HCT116 (cell line): ENCODE data around the gene COX4I2. TPM values are rescaled to one million over a fixed set of nuclear protein-coding genes. Genes with fewer than 3 reads are reported as not detected.

ENCODE experiments used
- ATAC-seq: fragments of 200-7000 bp; cut with Tn5 transposase; 2 replicates; pipeline ENCODE4 v1.9.1; 2020; ENCODE audit warnings: mild to moderate bottlenecking, moderate library complexity
- BruUV-seq: library from RNA; stranded (reverse); fragments of 400-500 nt; replicated peaks from 2 replicates; lab custom pipeline; 2021; lab: Mats Ljungman, UMichigan
- CTCF ChIA-PET: fragments of 300-600 bp; sonication (Branson Sonifier 250); formaldehyde crosslinking; loops from one replicate; lab custom pipeline; 2021; ENCODE audit warnings: antibody characterized with exemption; lab: Charles Lee
- POLR2A ChIA-PET: fragments of 300-600, 350-600 bp; sonication (Branson Sonifier 250); formaldehyde crosslinking; loops from one replicate; lab custom pipeline; 2021; ENCODE audit warnings: antibody characterized with exemption; lab: Charles Lee
- RAD21 ChIA-PET, 2 experiments: fragments of 300-600 bp; sonication (Branson Sonifier 250); formaldehyde crosslinking; loops; one replicate each; lab custom pipeline; 2023; ENCODE audit warnings: low total read pairs in 2 of 2; ENCODE audit not compliant: uncharacterized antibody in 2 of 2, unreplicated experiment in 2 of 2, low non-redundant PET in 1 of 2; lab: Charles Lee
- DNase-seq: peaks from one replicate; pipeline ENCODE4 v3.0.0-alpha.2; 2010; ENCODE audit warnings: low read depth, low spot score
- H2AFZ ChIP-seq: fragments of 200-600 bp; shearing (Covaris generic), sonication (generic); 2 replicates; pipeline ENCODE4 v1.6.1; 2017; ENCODE audit warnings: low read depth, mixed run types, mixed read lengths, antibody characterized with exemption, low read length; ENCODE audit not compliant: poor library complexity, severe bottlenecking
- H3K27ac ChIP-seq: 2 replicates; pipeline ENCODE4 v1.5.1; 2012; ENCODE audit warnings: low read depth, low read length
- H3K27me3 ChIP-seq: fragments of 200-600 bp; sonication (generic); 2 replicates; pipeline ENCODE4 v1.6.1; 2016; ENCODE audit warnings: mixed run types, low read length, mixed read lengths; ENCODE audit not compliant: insufficient read depth
- H3K36me3 ChIP-seq, 2 experiments: fragments of 200-500 bp in 1 of 2; fragments of 200-600 bp in 1 of 2; sonication (Bioruptor generic) in 1 of 2; sonication (generic) in 1 of 2; 2 replicates each; pipeline versions ENCODE4 v1.5.1 to v1.6.1; 2014 to 2016; ENCODE audit warnings: low read length in 2 of 2, inconsistent platforms in 1 of 2, mixed read lengths in 1 of 2, mixed run types in 1 of 2; ENCODE audit not compliant: insufficient read depth in 2 of 2, control insufficient read depth in 1 of 2
- H3K4me1 ChIP-seq, 2 experiments: fragments of 200-600 bp in 1 of 2; sonication (generic) in 1 of 2; 2 replicates each; pipeline versions ENCODE4 v1.5.1 to v1.6.1; 2012 to 2017; ENCODE audit warnings: low read length in 2 of 2, inconsistent platforms in 1 of 2, mild to moderate bottlenecking in 1 of 2, mixed read lengths in 1 of 2, mixed run types in 1 of 2, moderate library complexity in 1 of 2; ENCODE audit not compliant: insufficient read depth in 2 of 2, control insufficient read depth in 1 of 2
- H3K4me2 ChIP-seq: fragments of 200-600 bp; sonication (generic); 2 replicates; pipeline ENCODE4 v1.6.1; 2017; ENCODE audit warnings: mixed run types, low read length, mixed read lengths
- H3K4me3 ChIP-seq, 2 experiments: fragments of 200-600 bp in 1 of 2; sonication (generic) in 1 of 2; replicated peaks in 1 of 2; 2 replicates each; pipeline ENCODE4 v1.5.1; 2011 to 2016; ENCODE audit warnings: low read length in 2 of 2, control low read depth in 1 of 2, low read depth in 1 of 2, mild to moderate bottlenecking in 1 of 2, mixed read lengths in 1 of 2, mixed run types in 1 of 2
- H3K79me2 ChIP-seq: fragments of 200-600 bp; sonication (generic); 2 replicates; pipeline ENCODE4 v1.6.1; 2017; ENCODE audit warnings: mild to moderate bottlenecking, mixed run types, low read length, moderate library complexity, mixed read lengths; ENCODE audit not compliant: insufficient read depth
- H3K9ac ChIP-seq: fragments of 200-600 bp; sonication (generic); 2 replicates; pipeline ENCODE4 v1.6.1; 2016; ENCODE audit warnings: low read length, mixed read lengths
- H3K9me2 ChIP-seq: fragments of 200-600 bp; sonication (generic), shearing (Covaris generic); 2 replicates; pipeline ENCODE4 v1.6.1; 2017; ENCODE audit warnings: mixed run types, mild to moderate bottlenecking, moderate library complexity; ENCODE audit not compliant: insufficient read depth
- H3K9me3 ChIP-seq, 2 experiments: fragments of 200-500 bp in 1 of 2; fragments of 200-600 bp in 1 of 2; sonication (Bioruptor generic) in 1 of 2; sonication (generic) in 1 of 2; 2 replicates each; pipeline ENCODE4 v1.6.1; 2014 to 2017; ENCODE audit warnings: low read length in 2 of 2, mixed read lengths in 2 of 2, inconsistent platforms in 1 of 2, low read depth in 1 of 2, mild to moderate bottlenecking in 1 of 2, mixed run types in 1 of 2, moderate library complexity in 1 of 2; ENCODE audit not compliant: control insufficient read depth in 1 of 2, insufficient read depth in 1 of 2
- H4K20me1 ChIP-seq: fragments of 200-600 bp; sonication (generic), shearing (Covaris generic); 2 replicates; pipeline ENCODE4 v1.6.1; 2017; ENCODE audit warnings: mixed run types, mild to moderate bottlenecking, moderate library complexity; ENCODE audit not compliant: insufficient read depth
- ATF3 ChIP-seq: IDR thresholded peaks from 2 replicates; pipeline ENCODE4 v1.6.1; 2012
- EGR1 ChIP-seq: IDR thresholded peaks from 2 replicates; pipeline ENCODE4 v1.6.1; 2012; ENCODE audit warnings: low read depth
- EZH2 ChIP-seq: fragments of 200-600 bp; sonication (generic); IDR thresholded peaks from 2 replicates; pipeline ENCODE4 v1.6.1; 2017; ENCODE audit warnings: antibody characterized with exemption, mixed run types
- EZH2phosphoT487 ChIP-seq: fragments of 200-600 bp; IDR thresholded peaks from 2 replicates; pipeline ENCODE4 v1.6.1; 2018; ENCODE audit warnings: antibody characterized with exemption, borderline replicate concordance
- JUND ChIP-seq: IDR thresholded peaks from 2 replicates; pipeline ENCODE4 v1.6.1; 2012
- MAX ChIP-seq: IDR thresholded peaks from 2 replicates; pipeline ENCODE4 v1.6.1; 2012
- POLR2A ChIP-seq: IDR thresholded peaks from 2 replicates; pipeline ENCODE4 v1.7.0; 2011; ENCODE audit warnings: borderline replicate concordance; ENCODE audit not compliant: insufficient read depth, insufficient read length; ENCODE audit errors: extremely low read depth
- POLR2AphosphoS5 ChIP-seq: IDR thresholded peaks from 2 replicates; pipeline ENCODE4 v1.6.1; 2011; ENCODE audit warnings: mild to moderate bottlenecking, low read depth, low read length, moderate library complexity
- RAD21 ChIP-seq: IDR thresholded peaks from 2 replicates; pipeline ENCODE4 v1.6.1; 2012; ENCODE audit warnings: low read depth, mild to moderate bottlenecking
- SIN3A ChIP-seq: IDR thresholded peaks from 2 replicates; pipeline ENCODE4 v1.6.1; 2012; ENCODE audit warnings: low read depth
- SRF ChIP-seq: IDR thresholded peaks from 2 replicates; pipeline ENCODE4 v1.6.1; 2012; ENCODE audit warnings: low read depth
- TCF7L2 ChIP-seq: IDR thresholded peaks from 2 replicates; pipeline ENCODE4 v1.7.0; 2011; ENCODE audit warnings: borderline replicate concordance, inconsistent platforms; ENCODE audit not compliant: insufficient read depth, insufficient read length; ENCODE audit errors: extremely low read depth
- YY1 ChIP-seq: IDR thresholded peaks from 2 replicates; pipeline ENCODE4 v1.6.1; 2011; ENCODE audit warnings: low read length, low read depth, moderate library complexity, mild to moderate bottlenecking; ENCODE audit not compliant: insufficient replicate concordance; ENCODE audit errors: extremely low read depth
- ZBTB33 ChIP-seq: IDR thresholded peaks from 2 replicates; pipeline ENCODE4 v1.6.1; 2011; ENCODE audit warnings: mild to moderate bottlenecking, low read length, moderate library complexity; ENCODE audit not compliant: insufficient replicate concordance; ENCODE audit errors: extremely low read depth
- ZFX ChIP-seq: fragments of 450-650 bp; IDR thresholded peaks from 2 replicates; pipeline ENCODE4 v1.6.1; 2017
- ZNF274 ChIP-seq: fragments of 200-500 bp; sonication (Bioruptor generic); IDR thresholded peaks from 2 replicates; pipeline ENCODE4 v1.6.1; 2014; ENCODE audit warnings: mild to moderate bottlenecking, low read depth, low read length, inconsistent platforms
- intact Hi-C: fragments of 100-400 bp; cut with micrococcal nuclease; formaldehyde crosslinking; loops from 2 replicates; pipeline ENCODE4 v1.10.0; 2022
- total RNA-seq: library from RNA; stranded (reverse); gene quantifications from one replicate; pipeline ENCODE4 v1.2.1, GENCODE V29; 2021; ENCODE audit not compliant: unreplicated experiment

COX4I2 gene
- total RNA-seq, 1 experiment from 2014 or later: not detected

- CTCF ChIA-PET: no interaction called here
- H3K79me2 ChIP-seq: peaks cover 100% of the 10 kb centered on the region
- H3K27ac ChIP-seq: no peak overlapping the region; the same call in 1 of the 2 replicates
- peaks cover 55 to 94% of the 10 kb centered on the region in 2 experiments for H3K4me1 ChIP-seq
- POLR2A ChIA-PET: interaction anchor here (0.9 kb wide), 1 partner anchor 14 kb away, joined by 3 read pairs; no protein-coding TSS in a partner anchor
- no TSS peak for BruUV-seq
- no peak overlapping the region for H3K9ac ChIP-seq
- H3K4me3 ChIP-seq: no peak overlapping the region
- H3K27me3 ChIP-seq: no peaks in the 10 kb centered on the region
- H3K9me3 ChIP-seq: no peaks in the 10 kb centered on the region
- no peak for DNase-seq
- intact Hi-C loops: no loop called here
- H3K4me2 ChIP-seq: no peak overlapping the region
- peaks cover 12 to 42% of the 10 kb centered on the region in 2 experiments for H3K36me3 ChIP-seq
- TF ChIP-seq ATF3: no peak
- no peak for TF ChIP-seq EGR1
- no peak for TF ChIP-seq SRF
- TF ChIP-seq EZH2: no peak
- no peak for TF ChIP-seq JUND
- no peak for TF ChIP-seq SIN3A
- TF ChIP-seq POLR2A: no peak
- TF ChIP-seq MAX: no peak
- no peak for TF ChIP-seq POLR2AphosphoS5
- no peak for TF ChIP-seq ZBTB33
- TF ChIP-seq YY1: no peak
- no peak for TF ChIP-seq RAD21
- TF ChIP-seq ZFX: no peak
- TF ChIP-seq EZH2phosphoT487: no peak
- TF ChIP-seq ZNF274: no peak
- TF ChIP-seq TCF7L2: no peak
- RAD21 ChIA-PET: no interaction called here
- H3K9me2 ChIP-seq: no peaks in the 10 kb centered on the region
- ATAC-seq: no peak
- no peak overlapping the region for H2AFZ ChIP-seq
- H4K20me1 ChIP-seq: no peaks in the 10 kb centered on the region; the same call in 1 of the 2 replicates
Observed at GRCh38 chr20:31682352-31682751, 44.6 kb downstream of the COX4I2 start.
